Liver (tissue), 9 donors: ENCODE data around the gene NCBP1. TPM values are rescaled to one million over a fixed set of nuclear protein-coding genes. Genes with fewer than 3 reads are reported as not detected.

Experiments
- DNase-seq: peaks from one replicate; pipeline ENCODE4 v3.0.0-alpha.2; 2017; ENCODE audit warnings: low spot score
- H3K27ac ChIP-seq, 2 donors: one replicate each; pipeline ENCODE4 v1.7.0; 2013; ENCODE audit warnings: inconsistent platforms in 2 of 2, low read length in 2 of 2, control low read depth in 1 of 2, low read depth in 1 of 2, mild to moderate bottlenecking in 1 of 2
- H3K27me3 ChIP-seq, 4 donors: one replicate each; pipeline versions ENCODE4 v1.6.1 to v1.7.0; 2013; ENCODE audit warnings: low read length in 3 of 4, inconsistent platforms in 1 of 4, mild to moderate bottlenecking in 1 of 4, moderate library complexity in 1 of 4; ENCODE audit not compliant: control insufficient read depth in 4 of 4, insufficient read depth in 4 of 4
- H3K36me3 ChIP-seq, 4 donors: one replicate each; pipeline versions ENCODE4 v1.6.1 to v1.7.0; 2013; ENCODE audit warnings: low read length in 3 of 4, mild to moderate bottlenecking in 3 of 4, low read depth in 1 of 4, moderate library complexity in 1 of 4; ENCODE audit not compliant: control insufficient read depth in 4 of 4, insufficient read depth in 3 of 4
- H3K4me1 ChIP-seq, 4 donors: one replicate each; pipeline versions ENCODE4 v1.6.1 to v1.7.0; 2013; ENCODE audit warnings: low read length in 3 of 4, mild to moderate bottlenecking in 3 of 4, moderate library complexity in 1 of 4; ENCODE audit not compliant: control insufficient read depth in 4 of 4, insufficient read depth in 4 of 4
- H3K4me3 ChIP-seq, 3 donors: one replicate each; pipeline versions ENCODE4 v1.6.1 to v1.7.0; 2013; ENCODE audit warnings: low read length in 3 of 3, control low read depth in 1 of 3, low read depth in 1 of 3, mild to moderate bottlenecking in 1 of 3
- H3K9ac ChIP-seq, 2 donors: one replicate each; pipeline ENCODE4 v1.7.0; 2013; ENCODE audit warnings: low read length in 2 of 2, mild to moderate bottlenecking in 2 of 2, moderate library complexity in 2 of 2, control low read depth in 1 of 2, low read depth in 1 of 2
- H3K9me3 ChIP-seq, 4 donors: one replicate each; pipeline versions ENCODE4 v1.6.1 to v1.7.0; 2013; ENCODE audit warnings: low read length in 3 of 4; ENCODE audit not compliant: control insufficient read depth in 4 of 4
- EGR1 ChIP-seq, 2 donors: IDR thresholded peaks; 2 replicates each; pipeline ENCODE4 v1.6.1; 2016 to 2018; ENCODE audit warnings: antibody characterized with exemption in 2 of 2, low read depth in 2 of 2
- FOXA1 ChIP-seq: IDR thresholded peaks from 2 replicates; pipeline ENCODE4 v1.6.1; 2016; ENCODE audit warnings: antibody characterized with exemption
- FOXA2 ChIP-seq: IDR thresholded peaks from 2 replicates; pipeline ENCODE4 v1.6.1; 2016; ENCODE audit warnings: antibody characterized with exemption
- GABPA ChIP-seq, 2 donors: IDR thresholded peaks in 1 of 2; conservative IDR thresholded peaks in 1 of 2; 2 replicates each; pipeline ENCODE4 v1.6.1; 2016; ENCODE audit warnings: antibody characterized with exemption in 2 of 2, mild to moderate bottlenecking in 1 of 2, moderate library complexity in 1 of 2
- HNF4A ChIP-seq, 2 donors: conservative IDR thresholded peaks; 2 replicates each; pipeline ENCODE4 v1.6.1; 2016; ENCODE audit warnings: antibody characterized with exemption in 2 of 2, mild to moderate bottlenecking in 2 of 2
- HNF4G ChIP-seq: IDR thresholded peaks from 2 replicates; pipeline ENCODE4 v1.6.1; 2016; ENCODE audit warnings: antibody characterized with exemption
- JUND ChIP-seq, 2 donors: IDR thresholded peaks; 2 replicates each; pipeline ENCODE4 v1.6.1; 2016; ENCODE audit warnings: antibody characterized with exemption in 2 of 2
- NR2F2 ChIP-seq: IDR thresholded peaks from 2 replicates; pipeline ENCODE4 v1.6.1; 2016; ENCODE audit warnings: antibody characterized with exemption
- RAD21 ChIP-seq, 2 donors: IDR thresholded peaks; 2 replicates each; pipeline ENCODE4 v1.6.1; 2016; ENCODE audit warnings: antibody characterized with exemption in 2 of 2, mild to moderate bottlenecking in 2 of 2
- RXRA ChIP-seq, 2 donors: IDR thresholded peaks; 2 replicates each; pipeline ENCODE4 v1.6.1; 2017 to 2018; ENCODE audit warnings: antibody characterized with exemption in 2 of 2, mild to moderate bottlenecking in 1 of 2
- SP1 ChIP-seq: IDR thresholded peaks from 2 replicates; pipeline ENCODE4 v1.6.1; 2018; ENCODE audit warnings: antibody characterized with exemption, mild to moderate bottlenecking
- TAF1 ChIP-seq: conservative IDR thresholded peaks from 2 replicates; pipeline ENCODE4 v1.6.1; 2016; ENCODE audit warnings: antibody characterized with exemption, mild to moderate bottlenecking
- YY1 ChIP-seq: IDR thresholded peaks from 2 replicates; pipeline ENCODE4 v1.6.1; 2016; ENCODE audit warnings: antibody characterized with exemption, mild to moderate bottlenecking
- WGBS: extraction: QIAGEN DNeasy Blood & Tissue Kit; methylation state at CpG from one replicate; pipeline ENCODE4 v1.1.7; 2013; 5-methylcytosine and 5-hydroxymethylcytosine counted together
- polyA plus RNA-seq, 2 donors: library from polyadenylated mRNA; stranded (reverse) in 1 of 2; unstranded in 1 of 2; fragments of 200-250 nt in 1 of 2; fragments of >200 nt in 1 of 2; fragmentation: Nextera tagmentation in 1 of 2; extraction: Ambion mirVana in 1 of 2; gene quantifications; one replicate each; pipeline versions ENCODE4 v1.2.1 to v1.2.3, GENCODE V29; 2013 to 2015
- total RNA-seq, 2 donors: library from RNA; depleted of rRNA; stranded (reverse); fragments of >200 nt; gene quantifications; one replicate each; pipeline ENCODE4 v1.2.3, GENCODE V29; 2014
- TF ChIP-seq, protein P1 (sequence below): IDR thresholded peaks from 2 replicates; pipeline ENCODE4 v1.6.1; 2016; ENCODE audit warnings: antibody characterized with exemption, mild to moderate bottlenecking
- TF ChIP-seq, protein P2 (sequence below): IDR thresholded peaks from 2 replicates; pipeline ENCODE4 v1.6.1; 2016; ENCODE audit warnings: antibody characterized with exemption
- TF ChIP-seq, protein P3 (sequence below): fragments of 150-350 bp; IDR thresholded peaks from 2 replicates; pipeline ENCODE4 v1.5.1; 2017; ENCODE audit warnings: improper control_type of control experiment, low read depth, low read length; ENCODE audit not compliant: missing input control
- TF ChIP-seq, protein P4 (sequence below): IDR thresholded peaks from 2 replicates; pipeline ENCODE4 v1.6.1; 2016; ENCODE audit warnings: antibody characterized with exemption
- TF ChIP-seq, protein P5 (sequence below): IDR thresholded peaks from 2 replicates; pipeline ENCODE4 v1.6.1; 2016; ENCODE audit warnings: antibody characterized with exemption
- donor health status: healthy.
- donor health status: healthy.
- donor health status: healthy.
- donor health status: healthy.
- donor health status: healthy.

The NCBP1 gene
- total and polyA plus RNA-seq, 4 donors, result 6.6 to 16.6 (median 12.5) TPM

DNA sequence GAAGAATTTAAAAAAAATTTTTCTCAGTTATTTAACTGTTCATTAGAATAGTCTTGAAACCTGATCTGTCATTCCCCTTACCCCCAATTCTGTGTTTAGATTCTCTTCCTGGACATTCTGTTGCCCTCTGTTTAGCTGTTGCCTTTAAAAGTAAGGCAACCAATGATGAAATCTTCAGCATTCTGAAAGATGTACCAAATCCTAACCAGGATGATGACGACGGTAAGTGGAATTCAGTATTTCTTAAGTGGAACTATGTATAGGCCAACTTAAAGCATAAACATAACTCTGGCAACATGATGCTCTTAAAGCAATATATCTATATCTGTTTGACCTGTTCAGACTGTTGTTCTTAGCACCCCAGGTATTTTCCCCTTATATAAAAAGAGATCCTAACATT lies 27.2 kb downstream of the NCBP1 start:
- Histone ChIP-seq H3K27me3 (no peaks in the 10 kb centered on the region), H3K36me3 (peaks cover 9 to 79% (median 59%) of the 10 kb centered on the region in 4 donors), H3K4me3 (no peak overlapping the region), H3K27ac (no peak overlapping the region), H3K9me3 (no peaks in the 10 kb centered on the region), H3K9ac (no peak overlapping the region), H3K4me1 (no peaks in the 10 kb centered on the region)
- TF ChIP-seq FOXA1, result no peak
- no peak for DNase-seq
- 98% methylated on average over 2 of the region's 2 CpGs for WGBS

DNA sequence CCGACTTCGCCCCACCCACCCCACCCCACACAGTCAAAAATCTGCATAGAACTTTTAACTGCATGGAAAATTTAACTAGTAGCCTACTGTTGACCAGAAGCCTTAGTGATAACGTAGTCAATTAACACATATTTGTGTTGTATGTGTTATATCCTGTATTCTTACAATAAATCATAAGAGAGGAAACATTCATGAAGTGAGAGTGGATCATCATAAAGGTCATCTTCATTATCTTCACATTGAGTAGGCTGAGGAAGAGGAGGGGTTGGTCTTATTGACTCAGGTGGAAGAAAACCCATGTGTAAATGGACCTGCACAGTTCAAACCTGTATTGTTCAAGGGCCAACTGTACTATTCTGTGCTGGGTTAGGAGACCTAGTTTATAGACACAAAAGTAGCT lies 32.1 kb downstream of the NCBP1 start:
- Histone ChIP-seq H3K27ac (no peak overlapping the region), H3K4me1 (peaks cover 0 to 1% (median 0%) of the 10 kb centered on the region in 4 donors), H3K36me3 (peaks cover 19 to 83% (median 69%) of the 10 kb centered on the region in 4 donors), H3K9ac (no peak overlapping the region), H3K4me3 (no peak overlapping the region), H3K9me3 (no peaks in the 10 kb centered on the region), H3K27me3 (no peaks in the 10 kb centered on the region)
- 94% methylated on average over 3 of the region's 3 CpGs for WGBS
- DNase-seq, result no peak
- TF ChIP-seq, protein P1, sequence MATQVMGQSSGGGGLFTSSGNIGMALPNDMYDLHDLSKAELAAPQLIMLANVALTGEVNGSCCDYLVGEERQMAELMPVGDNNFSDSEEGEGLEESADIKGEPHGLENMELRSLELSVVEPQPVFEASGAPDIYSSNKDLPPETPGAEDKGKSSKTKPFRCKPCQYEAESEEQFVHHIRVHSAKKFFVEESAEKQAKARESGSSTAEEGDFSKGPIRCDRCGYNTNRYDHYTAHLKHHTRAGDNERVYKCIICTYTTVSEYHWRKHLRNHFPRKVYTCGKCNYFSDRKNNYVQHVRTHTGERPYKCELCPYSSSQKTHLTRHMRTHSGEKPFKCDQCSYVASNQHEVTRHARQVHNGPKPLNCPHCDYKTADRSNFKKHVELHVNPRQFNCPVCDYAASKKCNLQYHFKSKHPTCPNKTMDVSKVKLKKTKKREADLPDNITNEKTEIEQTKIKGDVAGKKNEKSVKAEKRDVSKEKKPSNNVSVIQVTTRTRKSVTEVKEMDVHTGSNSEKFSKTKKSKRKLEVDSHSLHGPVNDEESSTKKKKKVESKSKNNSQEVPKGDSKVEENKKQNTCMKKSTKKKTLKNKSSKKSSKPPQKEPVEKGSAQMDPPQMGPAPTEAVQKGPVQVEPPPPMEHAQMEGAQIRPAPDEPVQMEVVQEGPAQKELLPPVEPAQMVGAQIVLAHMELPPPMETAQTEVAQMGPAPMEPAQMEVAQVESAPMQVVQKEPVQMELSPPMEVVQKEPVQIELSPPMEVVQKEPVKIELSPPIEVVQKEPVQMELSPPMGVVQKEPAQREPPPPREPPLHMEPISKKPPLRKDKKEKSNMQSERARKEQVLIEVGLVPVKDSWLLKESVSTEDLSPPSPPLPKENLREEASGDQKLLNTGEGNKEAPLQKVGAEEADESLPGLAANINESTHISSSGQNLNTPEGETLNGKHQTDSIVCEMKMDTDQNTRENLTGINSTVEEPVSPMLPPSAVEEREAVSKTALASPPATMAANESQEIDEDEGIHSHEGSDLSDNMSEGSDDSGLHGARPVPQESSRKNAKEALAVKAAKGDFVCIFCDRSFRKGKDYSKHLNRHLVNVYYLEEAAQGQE, result no peak
- TF ChIP-seq, protein P2, sequence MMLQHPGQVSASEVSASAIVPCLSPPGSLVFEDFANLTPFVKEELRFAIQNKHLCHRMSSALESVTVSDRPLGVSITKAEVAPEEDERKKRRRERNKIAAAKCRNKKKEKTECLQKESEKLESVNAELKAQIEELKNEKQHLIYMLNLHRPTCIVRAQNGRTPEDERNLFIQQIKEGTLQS, result no peak
- TF ChIP-seq YY1 (no peak), RAD21 (IDR thresholded peaks at IDR 0.05) (no peak), HNF4G (no peak), FOXA2 (no peak), GABPA (IDR thresholded peaks at IDR 0.05 in 1 of 2, conservative IDR thresholded peaks at IDR 0.05 in 1 of 2) (no peak), RXRA (IDR thresholded peaks at IDR 0.05) (no peak), JUND (IDR thresholded peaks at IDR 0.05) (no peak), EGR1 (IDR thresholded peaks at IDR 0.05; ENCODE audit: low read depth in 2 of 2) (no peak), TAF1 (no peak), FOXA1 (no peak), HNF4A (conservative IDR thresholded peaks at IDR 0.05) (no peak), NR2F2 (no peak), SP1 (no peak)
- TF ChIP-seq, protein P3, sequence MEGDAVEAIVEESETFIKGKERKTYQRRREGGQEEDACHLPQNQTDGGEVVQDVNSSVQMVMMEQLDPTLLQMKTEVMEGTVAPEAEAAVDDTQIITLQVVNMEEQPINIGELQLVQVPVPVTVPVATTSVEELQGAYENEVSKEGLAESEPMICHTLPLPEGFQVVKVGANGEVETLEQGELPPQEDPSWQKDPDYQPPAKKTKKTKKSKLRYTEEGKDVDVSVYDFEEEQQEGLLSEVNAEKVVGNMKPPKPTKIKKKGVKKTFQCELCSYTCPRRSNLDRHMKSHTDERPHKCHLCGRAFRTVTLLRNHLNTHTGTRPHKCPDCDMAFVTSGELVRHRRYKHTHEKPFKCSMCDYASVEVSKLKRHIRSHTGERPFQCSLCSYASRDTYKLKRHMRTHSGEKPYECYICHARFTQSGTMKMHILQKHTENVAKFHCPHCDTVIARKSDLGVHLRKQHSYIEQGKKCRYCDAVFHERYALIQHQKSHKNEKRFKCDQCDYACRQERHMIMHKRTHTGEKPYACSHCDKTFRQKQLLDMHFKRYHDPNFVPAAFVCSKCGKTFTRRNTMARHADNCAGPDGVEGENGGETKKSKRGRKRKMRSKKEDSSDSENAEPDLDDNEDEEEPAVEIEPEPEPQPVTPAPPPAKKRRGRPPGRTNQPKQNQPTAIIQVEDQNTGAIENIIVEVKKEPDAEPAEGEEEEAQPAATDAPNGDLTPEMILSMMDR, result no peak
- TF ChIP-seq, protein P4, sequence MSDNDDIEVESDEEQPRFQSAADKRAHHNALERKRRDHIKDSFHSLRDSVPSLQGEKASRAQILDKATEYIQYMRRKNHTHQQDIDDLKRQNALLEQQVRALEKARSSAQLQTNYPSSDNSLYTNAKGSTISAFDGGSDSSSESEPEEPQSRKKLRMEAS, result no peak
- TF ChIP-seq, protein P5, sequence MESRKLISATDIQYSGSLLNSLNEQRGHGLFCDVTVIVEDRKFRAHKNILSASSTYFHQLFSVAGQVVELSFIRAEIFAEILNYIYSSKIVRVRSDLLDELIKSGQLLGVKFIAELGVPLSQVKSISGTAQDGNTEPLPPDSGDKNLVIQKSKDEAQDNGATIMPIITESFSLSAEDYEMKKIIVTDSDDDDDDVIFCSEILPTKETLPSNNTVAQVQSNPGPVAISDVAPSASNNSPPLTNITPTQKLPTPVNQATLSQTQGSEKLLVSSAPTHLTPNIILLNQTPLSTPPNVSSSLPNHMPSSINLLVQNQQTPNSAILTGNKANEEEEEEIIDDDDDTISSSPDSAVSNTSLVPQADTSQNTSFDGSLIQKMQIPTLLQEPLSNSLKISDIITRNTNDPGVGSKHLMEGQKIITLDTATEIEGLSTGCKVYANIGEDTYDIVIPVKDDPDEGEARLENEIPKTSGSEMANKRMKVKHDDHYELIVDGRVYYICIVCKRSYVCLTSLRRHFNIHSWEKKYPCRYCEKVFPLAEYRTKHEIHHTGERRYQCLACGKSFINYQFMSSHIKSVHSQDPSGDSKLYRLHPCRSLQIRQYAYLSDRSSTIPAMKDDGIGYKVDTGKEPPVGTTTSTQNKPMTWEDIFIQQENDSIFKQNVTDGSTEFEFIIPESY, result no peak
